CD4-positive, CD25-positive, alpha-beta regulatory T cell (primary cell): Measurements from ENCODE around the gene FUT3. TPM values are rescaled to one million over a fixed set of nuclear protein-coding genes. Genes with fewer than 3 reads are reported as not detected.

Experiments used
- ATAC-seq, 2 donors: fragments of 150-1000 bp; cut with Tn5 transposase; one replicate each; pipeline ENCODE4 v1.10.0; 2021; ENCODE audit warnings: low read depth in 2 of 2, moderate number of reproducible peaks in 2 of 2, moderate library complexity in 1 of 2
- DNase-seq, 3 donors: peaks; one replicate each; pipeline versions ENCODE4 v3.0.0 to v3.0.0-alpha.2; 2012 to 2022; ENCODE audit warnings: mixed read lengths in 1 of 3
- H3K27ac ChIP-seq: one replicate; pipeline ENCODE4 v1.7.0; 2013; ENCODE audit warnings: mild to moderate bottlenecking, low read length; ENCODE audit not compliant: insufficient read depth, poor library complexity, severe bottlenecking
- H3K27me3 ChIP-seq: one replicate; pipeline ENCODE4 v1.7.0; 2013; ENCODE audit warnings: low read length; ENCODE audit not compliant: control insufficient read depth, insufficient read depth
- H3K36me3 ChIP-seq: one replicate; pipeline ENCODE4 v1.7.0; 2013; ENCODE audit warnings: mild to moderate bottlenecking, low read length, moderate library complexity; ENCODE audit not compliant: control insufficient read depth, insufficient read depth
- H3K4me1 ChIP-seq: 2 replicates; pipeline ENCODE4 v1.7.0; 2013; ENCODE audit warnings: mild to moderate bottlenecking, low read length; ENCODE audit not compliant: insufficient read depth, control insufficient read depth, poor library complexity, severe bottlenecking
- H3K4me3 ChIP-seq: one replicate; pipeline ENCODE4 v1.7.0; 2013; ENCODE audit warnings: low read depth, mild to moderate bottlenecking, low read length, moderate library complexity
- H3K9me3 ChIP-seq, 2 experiments: 1 replicate in 1 of 2; 2 replicates in 1 of 2; pipeline ENCODE4 v1.7.0; 2013; ENCODE audit warnings: low read length in 2 of 2, mild to moderate bottlenecking in 1 of 2, moderate library complexity in 1 of 2; ENCODE audit not compliant: control insufficient read depth in 2 of 2
- H3K27ac Mint-ChIP-seq, 3 donors: one replicate each; pipeline ENCODE4 v1.8.0; 2020 to 2022; ENCODE audit warnings: mild to moderate bottlenecking in 3 of 3, mixed read lengths in 3 of 3, moderate library complexity in 2 of 3
- H3K27me3 Mint-ChIP-seq: one replicate; pipeline ENCODE4 v1.8.0; 2022; ENCODE audit warnings: mild to moderate bottlenecking, mixed read lengths
- H3K36me3 Mint-ChIP-seq: one replicate; pipeline ENCODE4 v1.8.0; 2020; ENCODE audit warnings: mixed read lengths
- H3K4me1 Mint-ChIP-seq, 4 donors: one replicate each; pipeline ENCODE4 v1.8.0; 2020 to 2022; ENCODE audit warnings: mixed read lengths in 4 of 4, mild to moderate bottlenecking in 1 of 4
- H3K4me3 Mint-ChIP-seq, 4 donors: one replicate each; pipeline ENCODE4 v1.8.0; 2020 to 2022; ENCODE audit warnings: mild to moderate bottlenecking in 4 of 4, mixed read lengths in 4 of 4, moderate library complexity in 3 of 4
- H3K9me3 Mint-ChIP-seq, 7 donors: one replicate each; pipeline ENCODE4 v1.8.0; 2020 to 2022; ENCODE audit warnings: mixed read lengths in 7 of 7, mild to moderate bottlenecking in 3 of 7, moderate library complexity in 2 of 7
- polyA plus RNA-seq, 4 donors: library from polyadenylated mRNA; unstranded; fragments of 300-500 nt; fragmentation: Illumina TruSeq; gene quantifications; one replicate each; pipeline ENCODE4 v1.2.3, GENCODE V29; 2021
- total RNA-seq: library from RNA; stranded (reverse); gene quantifications from one replicate; pipeline ENCODE4 v1.2.3, GENCODE V29; 2022

Gene FUT3
- total and polyA plus RNA-seq, 5 donors from 2014 or later: not detected

GRCh38 chr19:5828661-5829566 lies 22.3 kb downstream of the FUT3 start:
- no peaks in the 10 kb centered on the region for H3K36me3 Mint-ChIP-seq
- no peak for ATAC-seq
- peaks cover 0 to 13% (median 4%) of the 10 kb centered on the region in 4 donors for H3K4me1 Mint-ChIP-seq
- H3K4me3 Mint-ChIP-seq: peak overlapping the region; percentile 88 to 96 (median 96)
- no peaks in the 10 kb centered on the region for H3K9me3 ChIP-seq
- peaks cover 0 to 3% (median 0%) of the 10 kb centered on the region in 7 donors for H3K9me3 Mint-ChIP-seq
- DNase-seq: peak in 1 of 3 donors; percentile 8
- H3K27me3 Mint-ChIP-seq: peaks cover 2% of the 10 kb centered on the region
- H3K36me3 ChIP-seq: no peaks in the 10 kb centered on the region
- H3K27ac Mint-ChIP-seq: peak overlapping the region; percentile 93 to 98 (median 95)
- peaks cover 15% of the 10 kb centered on the region for H3K4me1 ChIP-seq
- no peaks in the 10 kb centered on the region for H3K27me3 ChIP-seq
- H3K4me3 ChIP-seq: peak overlapping the region; percentile 56
- peak overlapping the region; percentile 63 for H3K27ac ChIP-seq

DNA sequence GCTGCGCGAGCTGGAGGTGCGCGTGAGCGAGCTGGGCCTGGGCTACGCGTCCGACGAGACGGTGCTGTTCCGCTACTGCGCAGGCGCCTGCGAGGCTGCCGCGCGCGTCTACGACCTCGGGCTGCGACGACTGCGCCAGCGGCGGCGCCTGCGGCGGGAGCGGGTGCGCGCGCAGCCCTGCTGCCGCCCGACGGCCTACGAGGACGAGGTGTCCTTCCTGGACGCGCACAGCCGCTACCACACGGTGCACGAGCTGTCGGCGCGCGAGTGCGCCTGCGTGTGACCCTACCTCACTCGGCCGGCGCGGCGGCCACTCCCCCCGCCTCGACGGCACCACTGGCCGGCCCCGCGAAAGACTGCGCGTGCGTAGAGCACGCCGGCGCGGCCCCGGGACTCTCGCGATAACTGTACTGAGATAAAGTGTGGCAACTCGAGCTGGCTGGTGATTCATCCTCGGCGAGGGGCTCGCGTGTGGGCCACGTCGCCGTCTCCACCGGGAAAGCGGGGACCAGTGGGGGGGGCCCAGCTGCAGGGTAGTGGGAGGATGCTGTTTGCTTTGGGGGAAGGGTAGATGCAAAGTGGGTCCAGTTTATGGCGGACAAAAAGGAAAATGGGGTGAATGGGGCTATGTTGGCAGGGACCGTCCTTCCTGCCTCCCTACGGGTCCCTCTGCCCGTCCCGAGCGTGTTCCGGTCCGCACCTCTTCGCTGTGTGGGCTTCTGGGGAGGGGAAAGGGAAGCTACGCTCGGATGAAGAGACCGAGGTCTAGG lies 23.2 kb downstream of the FUT3 start:
- peak; percentile 69 to 74 for ATAC-seq
- no peaks in the 10 kb centered on the region for H3K27me3 Mint-ChIP-seq

GRCh38 chr19:5827342-5827890 lies 23.8 kb downstream of the FUT3 start:
- DNase-seq (no peak), ATAC-seq (no peak)
- H3K27me3 Mint-ChIP-seq: no peaks in the 10 kb centered on the region
- peaks cover 0 to 13% (median 4%) of the 10 kb centered on the region in 4 donors for H3K4me1 Mint-ChIP-seq
- Histone ChIP-seq H3K4me1 (peaks cover 15% of the 10 kb centered on the region), H3K9me3 (no peaks in the 10 kb centered on the region), H3K27ac (peak overlapping the region; percentile 23), H3K36me3 (no peaks in the 10 kb centered on the region), H3K27me3 (no peaks in the 10 kb centered on the region), H3K4me3 (no peak overlapping the region)
- peak overlapping the region; percentile 85 to 92 (median 87) for H3K4me3 Mint-ChIP-seq
- peak overlapping the region; percentile 79 to 93 (median 92) for H3K27ac Mint-ChIP-seq
- H3K36me3 Mint-ChIP-seq: no peaks in the 10 kb centered on the region
- peaks cover 0 to 5% (median 0%) of the 10 kb centered on the region in 7 donors for H3K9me3 Mint-ChIP-seq

More for the DNA sequence above, 23.2 kb downstream of the FUT3 start:
- H3K9me3 ChIP-seq: no peaks in the 10 kb centered on the region
- H3K27ac ChIP-seq: peak overlapping the region; percentile 63
- H3K9me3 Mint-ChIP-seq: peaks cover 0 to 6% (median 0%) of the 10 kb centered on the region in 7 donors
- H3K4me3 Mint-ChIP-seq: peak overlapping the region; percentile 88 to 96 (median 96)
- H3K27ac Mint-ChIP-seq: peak overlapping the region; percentile 93 to 98 (median 95)
- H3K4me1 ChIP-seq: peaks cover 15% of the 10 kb centered on the region
- DNase-seq: peak; percentile 87 to 91 (median 89)
- no peaks in the 10 kb centered on the region for H3K36me3 ChIP-seq
- H3K4me1 Mint-ChIP-seq: peaks cover 0 to 13% (median 4%) of the 10 kb centered on the region in 4 donors
- no peaks in the 10 kb centered on the region for H3K27me3 ChIP-seq
- no peaks in the 10 kb centered on the region for H3K36me3 Mint-ChIP-seq
- H3K4me3 ChIP-seq: peak overlapping the region; percentile 56

DNA sequence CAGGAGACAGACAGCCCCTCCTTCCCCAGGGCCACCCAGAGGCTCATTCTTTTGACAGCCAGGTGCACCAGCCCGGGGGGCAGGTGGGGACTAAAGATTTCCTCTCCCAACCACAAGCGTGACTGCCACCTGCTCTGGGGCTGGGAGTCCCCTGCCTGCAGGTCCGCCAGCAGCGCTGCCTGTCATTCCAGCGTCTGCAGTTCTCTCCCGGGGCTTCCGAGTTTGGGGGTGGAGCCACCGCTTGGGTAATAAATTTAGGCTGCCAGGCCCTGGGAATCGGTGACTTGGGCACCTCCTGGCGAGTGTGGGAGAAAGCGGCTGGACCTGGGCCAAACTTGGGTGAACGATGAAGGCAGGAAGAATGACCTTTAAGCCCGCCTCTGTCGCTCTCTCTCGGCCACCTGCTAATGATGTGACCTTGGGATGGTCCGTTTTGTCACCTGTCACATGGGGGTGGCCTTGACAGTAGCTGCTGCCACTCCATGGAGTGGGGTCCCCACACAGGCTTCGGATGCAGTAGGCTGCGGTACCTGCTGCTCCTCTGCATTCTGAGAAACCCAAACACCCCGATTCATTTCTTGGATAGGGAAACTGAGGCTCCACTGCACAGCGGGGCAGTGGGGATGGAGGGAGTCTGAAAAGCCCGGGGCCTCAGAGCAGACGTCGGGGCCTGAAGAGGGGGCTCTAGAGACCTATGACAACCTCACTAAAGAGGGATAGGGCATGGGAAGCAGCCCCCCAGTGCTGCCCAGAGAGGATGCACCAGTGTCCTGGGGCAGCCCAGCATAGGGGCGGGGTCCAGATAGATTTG lies 24.5 kb downstream of the FUT3 start:
- Mint-ChIP-seq H3K27me3 (no peaks in the 10 kb centered on the region), H3K9me3 (peaks cover 0 to 5% (median 0%) of the 10 kb centered on the region in 7 donors), H3K4me1 (peaks cover 0 to 13% (median 4%) of the 10 kb centered on the region in 4 donors), H3K36me3 (no peaks in the 10 kb centered on the region), H3K4me3 (peak overlapping the region; percentile 85 to 92 (median 87)), H3K27ac (peak overlapping the region; percentile 79 to 93 (median 92))
- no peaks in the 10 kb centered on the region for H3K27me3 ChIP-seq
- no peak overlapping the region for H3K4me3 ChIP-seq
- no peak for ATAC-seq
- H3K9me3 ChIP-seq: no peaks in the 10 kb centered on the region
- H3K36me3 ChIP-seq: no peaks in the 10 kb centered on the region
- H3K27ac ChIP-seq: no peak overlapping the region
- DNase-seq: peak in 1 of 3 donors; percentile 21
- H3K4me1 ChIP-seq: peaks cover 15% of the 10 kb centered on the region

DNA sequence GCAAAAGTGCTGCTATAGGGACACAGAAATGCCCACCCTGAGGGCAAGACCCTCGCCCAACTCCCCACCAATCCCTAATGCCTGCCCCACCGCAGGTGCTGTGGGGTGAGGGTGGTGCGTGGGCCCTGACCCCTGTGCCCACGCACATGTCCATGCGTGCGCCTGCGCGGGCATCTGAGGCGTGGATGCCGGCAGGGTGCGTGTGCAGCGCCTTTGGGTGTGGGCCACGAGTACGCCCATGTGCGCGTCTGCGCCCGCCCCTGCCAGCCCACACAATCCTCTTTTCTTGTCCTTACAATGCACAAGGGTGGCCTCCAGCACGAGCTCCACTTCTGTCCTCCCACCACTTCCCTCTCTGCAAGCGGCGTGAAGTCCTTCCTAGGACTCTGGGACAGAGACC lies 26.1 kb downstream of the FUT3 start:
- Histone ChIP-seq H3K36me3 (no peaks in the 10 kb centered on the region), H3K4me1 (peaks cover 15% of the 10 kb centered on the region), H3K27me3 (no peaks in the 10 kb centered on the region), H3K4me3 (no peak overlapping the region), H3K9me3 (no peaks in the 10 kb centered on the region), H3K27ac (no peak overlapping the region)
- Mint-ChIP-seq H3K27ac (no peak overlapping the region), H3K36me3 (no peaks in the 10 kb centered on the region), H3K27me3 (peaks cover 4% of the 10 kb centered on the region), H3K4me1 (peaks cover 0 to 13% (median 4%) of the 10 kb centered on the region in 4 donors), H3K9me3 (peaks cover 0 to 5% (median 2%) of the 10 kb centered on the region in 7 donors), H3K4me3 (peak overlapping the region in 1 of 4 donors; percentile 70)
- no peak for DNase-seq
- no peak for ATAC-seq

GRCh38 chr19:5824751-5825150 lies 26.5 kb downstream of the FUT3 start:
- Mint-ChIP-seq H3K27me3 (peaks cover 4% of the 10 kb centered on the region), H3K27ac (no peak overlapping the region), H3K4me3 (no peak overlapping the region), H3K9me3 (peaks cover 0 to 5% (median 2%) of the 10 kb centered on the region in 7 donors), H3K36me3 (no peaks in the 10 kb centered on the region), H3K4me1 (peaks cover 0 to 13% (median 4%) of the 10 kb centered on the region in 4 donors)
- Histone ChIP-seq H3K4me3 (no peak overlapping the region), H3K4me1 (peaks cover 15% of the 10 kb centered on the region), H3K27me3 (no peaks in the 10 kb centered on the region), H3K36me3 (no peaks in the 10 kb centered on the region), H3K27ac (no peak overlapping the region), H3K9me3 (no peaks in the 10 kb centered on the region)
- DNase-seq (no peak), ATAC-seq (no peak)
